Fibroblast of lung (primary cell): ENCODE results near the gene PRR15. TPM values are rescaled to one million over a fixed set of nuclear protein-coding genes. Genes with fewer than 3 reads are reported as not detected.

Source experiments
- DNase-seq, 2 donors: peaks; one replicate each; pipeline versions ENCODE4 v3.0.0 to v3.0.0-alpha.2; 2010; ENCODE audit warnings: low read depth in 2 of 2
- H2AFZ ChIP-seq: 2 replicates; pipeline ENCODE4 v1.5.1; 2012; ENCODE audit warnings: low read length, control low read depth, inconsistent platforms
- H3K27ac ChIP-seq: 2 replicates; pipeline ENCODE4 v1.5.1; 2011; ENCODE audit warnings: low read length, control low read depth; ENCODE audit not compliant: insufficient read depth
- H3K27me3 ChIP-seq: 2 replicates; pipeline ENCODE4 v1.5.1; 2011; ENCODE audit warnings: mild to moderate bottlenecking, low read length; ENCODE audit not compliant: control insufficient read depth, insufficient read depth
- H3K36me3 ChIP-seq: 2 replicates; pipeline ENCODE4 v1.5.1; 2011; ENCODE audit warnings: low read length; ENCODE audit not compliant: control insufficient read depth, insufficient read depth
- H3K4me1 ChIP-seq: 2 replicates; pipeline ENCODE4 v1.5.1; 2011; ENCODE audit warnings: low read length; ENCODE audit not compliant: control insufficient read depth, insufficient read depth; ENCODE audit errors: extremely low read depth
- H3K4me2 ChIP-seq: 2 replicates; pipeline ENCODE4 v1.5.1; 2011; ENCODE audit warnings: low read length, control low read depth; ENCODE audit not compliant: insufficient read depth; ENCODE audit errors: extremely low read depth
- H3K4me3 ChIP-seq, 4 experiments: fragments of 200-600 bp in 1 of 4; sonication (generic) in 1 of 4; replicated peaks in 1 of 4; 2 replicates each; pipeline ENCODE4 v1.5.1; 2011 to 2016; ENCODE audit warnings: low read length in 4 of 4, low read depth in 3 of 4, mild to moderate bottlenecking in 3 of 4, control low read depth in 2 of 4, inconsistent platforms in 1 of 4, mixed read lengths in 1 of 4; ENCODE audit not compliant: insufficient read depth in 1 of 4; ENCODE audit errors: control extremely low read depth in 1 of 4
- H3K79me2 ChIP-seq: 2 replicates; pipeline ENCODE4 v1.5.1; 2012; ENCODE audit warnings: mild to moderate bottlenecking, low read length, inconsistent platforms; ENCODE audit not compliant: control insufficient read depth, insufficient read depth
- H3K9ac ChIP-seq: 2 replicates; pipeline ENCODE4 v1.5.1; 2011; ENCODE audit warnings: mild to moderate bottlenecking, low read length, control low read depth; ENCODE audit not compliant: insufficient read depth
- H3K9me3 ChIP-seq: 2 replicates; pipeline ENCODE4 v1.5.1; 2012; ENCODE audit warnings: low read depth, low read length; ENCODE audit not compliant: control insufficient read depth, insufficient read depth
- H4K20me1 ChIP-seq: 2 replicates; pipeline ENCODE4 v1.5.1; 2011; ENCODE audit warnings: low read length; ENCODE audit not compliant: control insufficient read depth, insufficient read depth; ENCODE audit errors: extremely low read depth
- EZH2 ChIP-seq: IDR thresholded peaks from 2 replicates; pipeline ENCODE4 v1.5.1; 2012; ENCODE audit warnings: low read length, control low read depth, mild to moderate bottlenecking; ENCODE audit errors: missing control alignments
- polyA plus RNA-seq, 2 donors: library from polyadenylated mRNA; depleted of rRNA in 1 of 2; stranded (reverse) in 1 of 2; unstranded in 1 of 2; fragments of >200 nt; gene quantifications; 2 replicates each; pipeline ENCODE4 v1.2.1, GENCODE V29; 2011 to 2012; ENCODE audit warnings: missing spikeins in 1 of 2
- total RNA-seq: library from RNA; depleted of rRNA; stranded (reverse); fragments of >200 nt; gene quantifications from 2 replicates; pipeline ENCODE4 v1.2.1, GENCODE V29; 2014
- TF ChIP-seq, protein P1 (sequence below), 2 donors: IDR thresholded peaks in 1 of 2; conservative IDR thresholded peaks in 1 of 2; 1 replicate in 1 of 2; 2 replicates in 1 of 2; pipeline ENCODE4 v1.5.1; 2011 to 2012; ENCODE audit warnings: low read length in 2 of 2, control low read depth in 1 of 2, inconsistent platforms in 1 of 2, low read depth in 1 of 2, mild to moderate bottlenecking in 1 of 2

Gene PRR15
- total and polyA plus RNA-seq, 2 donors (not counting 1 experiment from before 2014, with no cell fraction given), result not detected

DNA sequence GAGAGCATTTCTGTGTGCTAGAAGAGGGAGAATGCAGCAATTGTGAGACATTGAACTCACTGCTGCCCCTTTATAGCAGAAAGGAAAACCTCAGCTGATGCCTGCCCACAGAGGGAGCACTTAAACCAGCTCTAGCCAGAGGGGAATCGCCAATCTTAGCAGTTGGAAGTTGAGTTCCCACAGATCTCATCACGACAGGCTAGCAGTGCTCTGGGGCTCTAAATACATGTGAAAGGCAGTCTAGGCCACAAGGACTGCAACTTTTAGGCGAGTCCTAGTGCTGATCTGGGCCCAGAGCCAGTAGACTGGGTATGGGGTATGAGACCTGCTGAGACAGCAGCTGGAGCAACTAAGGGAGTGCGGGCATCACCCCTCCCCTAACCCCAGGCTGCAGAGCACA, 25.2 kb upstream of the PRR15 start:
- no peaks in the 10 kb centered on the region for H3K27me3 ChIP-seq
- H3K4me1 ChIP-seq, result no peaks in the 10 kb centered on the region
- no peak overlapping the region for H2AFZ ChIP-seq
- H3K4me3 ChIP-seq, result no peak overlapping the region
- no peak for DNase-seq
- H3K27ac ChIP-seq, result no peak overlapping the region
- H3K4me2 ChIP-seq, result no peak overlapping the region
- H3K79me2 ChIP-seq, result no peaks in the 10 kb centered on the region
- H3K9ac ChIP-seq, result no peak overlapping the region
- no peaks in the 10 kb centered on the region for H3K9me3 ChIP-seq
- no peaks in the 10 kb centered on the region for H4K20me1 ChIP-seq
- no peak for TF ChIP-seq EZH2
- TF ChIP-seq, protein P1, sequence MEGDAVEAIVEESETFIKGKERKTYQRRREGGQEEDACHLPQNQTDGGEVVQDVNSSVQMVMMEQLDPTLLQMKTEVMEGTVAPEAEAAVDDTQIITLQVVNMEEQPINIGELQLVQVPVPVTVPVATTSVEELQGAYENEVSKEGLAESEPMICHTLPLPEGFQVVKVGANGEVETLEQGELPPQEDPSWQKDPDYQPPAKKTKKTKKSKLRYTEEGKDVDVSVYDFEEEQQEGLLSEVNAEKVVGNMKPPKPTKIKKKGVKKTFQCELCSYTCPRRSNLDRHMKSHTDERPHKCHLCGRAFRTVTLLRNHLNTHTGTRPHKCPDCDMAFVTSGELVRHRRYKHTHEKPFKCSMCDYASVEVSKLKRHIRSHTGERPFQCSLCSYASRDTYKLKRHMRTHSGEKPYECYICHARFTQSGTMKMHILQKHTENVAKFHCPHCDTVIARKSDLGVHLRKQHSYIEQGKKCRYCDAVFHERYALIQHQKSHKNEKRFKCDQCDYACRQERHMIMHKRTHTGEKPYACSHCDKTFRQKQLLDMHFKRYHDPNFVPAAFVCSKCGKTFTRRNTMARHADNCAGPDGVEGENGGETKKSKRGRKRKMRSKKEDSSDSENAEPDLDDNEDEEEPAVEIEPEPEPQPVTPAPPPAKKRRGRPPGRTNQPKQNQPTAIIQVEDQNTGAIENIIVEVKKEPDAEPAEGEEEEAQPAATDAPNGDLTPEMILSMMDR (conservative IDR thresholded peaks at IDR 0.05 in 1 of 2, IDR thresholded peaks at IDR 0.05 in 1 of 2; ENCODE audit: low read depth in 1 of 2, low read length in 2 of 2), result no peak
- no peaks in the 10 kb centered on the region for H3K36me3 ChIP-seq

GRCh38 chr7:29539471-29539870, 24.2 kb upstream of the PRR15 start:
- Histone ChIP-seq H3K27me3 (no peaks in the 10 kb centered on the region), H3K4me2 (no peak overlapping the region), H3K9ac (no peak overlapping the region), H3K4me3 (no peak overlapping the region), H4K20me1 (no peaks in the 10 kb centered on the region), H3K27ac (no peak overlapping the region), H3K9me3 (no peaks in the 10 kb centered on the region), H3K4me1 (no peaks in the 10 kb centered on the region), H3K36me3 (no peaks in the 10 kb centered on the region), H2AFZ (no peak overlapping the region), H3K79me2 (no peaks in the 10 kb centered on the region)
- DNase-seq, result no peak
- TF ChIP-seq EZH2, result no peak
- TF ChIP-seq, protein P1 (conservative IDR thresholded peaks at IDR 0.05 in 1 of 2, IDR thresholded peaks at IDR 0.05 in 1 of 2; ENCODE audit: low read depth in 1 of 2, low read length in 2 of 2), result no peak

- Histone ChIP-seq H2AFZ (no peak overlapping the region), H3K36me3 (no peaks in the 10 kb centered on the region), H3K4me3 (no peak overlapping the region), H3K27ac (no peak overlapping the region), H3K9ac (no peak overlapping the region), H3K9me3 (no peaks in the 10 kb centered on the region), H3K4me2 (no peak overlapping the region), H3K27me3 (no peaks in the 10 kb centered on the region), H3K79me2 (no peaks in the 10 kb centered on the region), H4K20me1 (no peaks in the 10 kb centered on the region), H3K4me1 (no peaks in the 10 kb centered on the region)
- no peak for DNase-seq
- TF ChIP-seq EZH2, result no peak
- TF ChIP-seq, protein P1 (conservative IDR thresholded peaks at IDR 0.05 in 1 of 2, IDR thresholded peaks at IDR 0.05 in 1 of 2; ENCODE audit: low read depth in 1 of 2, low read length in 2 of 2), result no peak
These were observed 16.2 kb upstream of the PRR15 start for GRCh38 chr7:29547421-29547820.
